HepG2 (cell line): ENCODE results near the gene CDC42SE1. TPM values are rescaled to one million over a fixed set of nuclear protein-coding genes. Genes with fewer than 3 reads are reported as not detected.

Experiments used
- DMTF1 ChIP-seq: sonication (generic); formaldehyde crosslinking; IDR thresholded peaks from 2 replicates; pipeline ENCODE4 v1.4.0; 2020; ENCODE audit warnings: mild to moderate bottlenecking, missing genetic modification reagents
- E2F1 ChIP-seq: sonication (generic); formaldehyde crosslinking; IDR thresholded peaks from 2 replicates; pipeline ENCODE4 v1.5.0; 2020; ENCODE audit warnings: missing genetic modification reagents
- KAT8 ChIP-seq: IDR thresholded peaks from 2 replicates; pipeline ENCODE4 v1.6.1; 2016; ENCODE audit warnings: missing genetic modification reagents, missing compliant biosample characterization
- KDM3A ChIP-seq: IDR thresholded peaks from 2 replicates; pipeline ENCODE4 v1.6.1; 2018; ENCODE audit warnings: low read depth, missing compliant biosample characterization
- KMT2A ChIP-seq: sonication (generic); formaldehyde crosslinking; IDR thresholded peaks from 2 replicates; pipeline ENCODE4 v1.4.0; 2020; ENCODE audit warnings: missing genetic modification reagents
- MLXIP ChIP-seq: sonication (generic); formaldehyde crosslinking; IDR thresholded peaks from 2 replicates; pipeline ENCODE4 v1.9.0; 2021; ENCODE audit warnings: missing genetic modification reagents, borderline replicate concordance
- MXD3 ChIP-seq: IDR thresholded peaks from 2 replicates; pipeline ENCODE4 v1.6.1; 2016; ENCODE audit warnings: mild to moderate bottlenecking, missing biosample characterization, missing genetic modification reagents
- RFX5 ChIP-seq: IDR thresholded peaks from 2 replicates; pipeline ENCODE4 v1.6.1; 2011; ENCODE audit warnings: low read depth, low read length, improper control_type of control experiment
- RORA ChIP-seq: sonication (generic); formaldehyde crosslinking; IDR thresholded peaks from 2 replicates; pipeline ENCODE4 v1.5.0; 2020; ENCODE audit warnings: mild to moderate bottlenecking, missing genetic modification reagents, moderate library complexity
- ZFY ChIP-seq: sonication (generic); formaldehyde crosslinking; IDR thresholded peaks from 2 replicates; pipeline ENCODE4 v1.4.0; 2020; ENCODE audit warnings: missing genetic modification reagents
- ZNF33B ChIP-seq: sonication (generic); formaldehyde crosslinking; IDR thresholded peaks from 2 replicates; pipeline ENCODE4 v1.5.1; 2020; ENCODE audit warnings: mild to moderate bottlenecking, missing genetic modification reagents
- ZNF468 ChIP-seq: sonication (generic); formaldehyde crosslinking; IDR thresholded peaks from 2 replicates; pipeline ENCODE4 v1.8.0; 2022; ENCODE audit warnings: mild to moderate bottlenecking, moderate library complexity, missing genetic modification reagents
- ZNF547 ChIP-seq: sonication (generic); formaldehyde crosslinking; IDR thresholded peaks from 2 replicates; pipeline ENCODE4 v1.5.1; 2020; ENCODE audit warnings: mild to moderate bottlenecking, missing genetic modification reagents
- ZNF563 ChIP-seq: sonication (generic); formaldehyde crosslinking; IDR thresholded peaks from 2 replicates; pipeline ENCODE4 v1.8.0; 2022; ENCODE audit warnings: mild to moderate bottlenecking, moderate library complexity, missing genetic modification reagents
- ZNF652 ChIP-seq: IDR thresholded peaks from 2 replicates; pipeline ENCODE4 v1.6.1; 2016; ENCODE audit warnings: low read depth, borderline replicate concordance
- ZNF790 ChIP-seq: sonication (generic); formaldehyde crosslinking; IDR thresholded peaks from 2 replicates; pipeline ENCODE4 v1.8.0; 2022; ENCODE audit warnings: missing genetic modification reagents, mild to moderate bottlenecking, borderline replicate concordance
- polyA plus RNA-seq, 8 experiments: library from polyadenylated mRNA; depleted of rRNA in 3 of 8; stranded (reverse) in 7 of 8; unstranded in 1 of 8; fragments of >200 nt; fragmentation: Illumina TruSeq in 4 of 8; extraction: Trizol in 4 of 8; gene quantifications; 2 replicates each; pipeline versions ENCODE4 v1.2.1 to v1.2.3, GENCODE V29; 2011 to 2016; ENCODE audit warnings: low read depth in 4 of 8, missing spikeins in 1 of 8, mixed read lengths in 1 of 8; ENCODE audit not compliant: insufficient read depth in 1 of 8
- total RNA-seq, 5 experiments: library from RNA; depleted of rRNA; stranded (reverse); fragments of >200 nt; fragmentation: Illumina TruSeq; extraction: Trizol; gene quantifications; 2 replicates each; pipeline ENCODE4 v1.2.3, GENCODE V29; 2016; ENCODE audit warnings: low read depth in 1 of 5
- TF ChIP-seq, protein P1 (sequence below): sonication (generic); formaldehyde crosslinking; IDR thresholded peaks from 2 replicates; pipeline ENCODE4 v1.4.0; 2020; ENCODE audit warnings: missing genetic modification reagents
- TF ChIP-seq, protein P2 (sequence below): sonication (generic); formaldehyde crosslinking; IDR thresholded peaks from 2 replicates; pipeline ENCODE4 v1.5.1; 2020; ENCODE audit warnings: mild to moderate bottlenecking, missing genetic modification reagents, moderate library complexity

Gene CDC42SE1
- total and polyA plus RNA-seq, 2 of the 13 experiments (the other 11 are each of a cell fraction or from before 2014, with no cell fraction given): 17.6 to 17.9 TPM

GRCh38 chr1:151047925-151048644 lies 11.3 kb downstream of the CDC42SE1 start (continued):
- TF ChIP-seq, protein P1, sequence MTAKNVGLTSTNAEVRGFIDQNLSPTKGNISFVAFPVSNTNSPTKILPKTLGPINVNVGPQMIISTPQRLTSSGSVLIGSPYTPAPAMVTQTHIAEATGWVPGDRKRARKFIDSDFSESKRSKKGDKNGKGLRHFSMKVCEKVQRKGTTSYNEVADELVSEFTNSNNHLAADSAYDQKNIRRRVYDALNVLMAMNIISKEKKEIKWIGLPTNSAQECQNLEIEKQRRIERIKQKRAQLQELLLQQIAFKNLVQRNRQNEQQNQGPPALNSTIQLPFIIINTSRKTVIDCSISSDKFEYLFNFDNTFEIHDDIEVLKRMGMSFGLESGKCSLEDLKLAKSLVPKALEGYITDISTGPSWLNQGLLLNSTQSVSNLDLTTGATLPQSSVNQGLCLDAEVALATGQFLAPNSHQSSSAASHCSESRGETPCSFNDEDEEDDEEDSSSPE: peak; percentile 11; the same call in 1 of the 2 replicates
- TF ChIP-seq MXD3 (CRISPR knock-in tag): peak; percentile 76; the same call in 1 of the 2 replicates
- TF ChIP-seq ZNF547 (CRISPR knock-in tag): peak; percentile 73
- 0 out of 2 replicates have a peak, but pooled peaks have one; percentile 53 for TF ChIP-seq DMTF1 (CRISPR knock-in tag)
- TF ChIP-seq MLXIP (CRISPR knock-in tag): 0 out of 2 replicates have a peak, but pooled peaks have one; percentile 23
- no peak for TF ChIP-seq RORA
- no peak for TF ChIP-seq ZNF790 (CRISPR knock-in tag)
- no peak for TF ChIP-seq KDM3A (CRISPR knock-in tag)
- 0 out of 2 replicates have a peak, but pooled peaks have one; percentile 21 for TF ChIP-seq E2F1 (CRISPR knock-in tag)
- 0 out of 2 replicates have a peak, but pooled peaks have one; percentile 70 for TF ChIP-seq ZNF563 (CRISPR knock-in tag)
- peak; percentile 28 for TF ChIP-seq KAT8 (CRISPR knock-in tag)
- no peak for TF ChIP-seq ZNF468 (CRISPR knock-in tag)
- TF ChIP-seq ZNF652 (CRISPR knock-in tag): no peak
- TF ChIP-seq, protein P2, sequence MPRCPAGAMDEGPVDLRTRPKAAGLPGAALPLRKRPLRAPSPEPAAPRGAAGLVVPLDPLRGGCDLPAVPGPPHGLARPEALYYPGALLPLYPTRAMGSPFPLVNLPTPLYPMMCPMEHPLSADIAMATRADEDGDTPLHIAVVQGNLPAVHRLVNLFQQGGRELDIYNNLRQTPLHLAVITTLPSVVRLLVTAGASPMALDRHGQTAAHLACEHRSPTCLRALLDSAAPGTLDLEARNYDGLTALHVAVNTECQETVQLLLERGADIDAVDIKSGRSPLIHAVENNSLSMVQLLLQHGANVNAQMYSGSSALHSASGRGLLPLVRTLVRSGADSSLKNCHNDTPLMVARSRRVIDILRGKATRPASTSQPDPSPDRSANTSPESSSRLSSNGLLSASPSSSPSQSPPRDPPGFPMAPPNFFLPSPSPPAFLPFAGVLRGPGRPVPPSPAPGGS (CRISPR knock-in tag): peak; percentile 63; the same call in 1 of the 2 replicates
- TF ChIP-seq RFX5: no peak
- peak; percentile 42; the same call in 1 of the 2 replicates for TF ChIP-seq KMT2A (CRISPR knock-in tag)
- TF ChIP-seq ZFY: peak; percentile 62
- TF ChIP-seq ZNF33B (CRISPR knock-in tag): peak; percentile 83; the same call in 1 of the 2 replicates
